HL-60/S4 treated with phorbol 12-myristate 13-acetate at 8.2 ng/mL for 4 days and 3 days (cell line): ENCODE data around the gene POU2AF2.
"Not testable (repeated sequence)": the region's sequence is repeated elsewhere in the genome, so short reads cannot be mapped to it uniquely, and the experiment has no call there.

Experiments used
- in situ Hi-C: fragments of 300-500 bp; cut with MboI; formaldehyde crosslinking; loops from 2 replicates; pipeline ENCODE4 v1.15.0; 2022; ENCODE audit warnings: low sequenced_read_pairs

Gene POU2AF2

GRCh38 chr11:111301004-111301841, 55.7 kb downstream of the POU2AF2 start:
- in situ Hi-C loops, result no loop called here

DNA sequence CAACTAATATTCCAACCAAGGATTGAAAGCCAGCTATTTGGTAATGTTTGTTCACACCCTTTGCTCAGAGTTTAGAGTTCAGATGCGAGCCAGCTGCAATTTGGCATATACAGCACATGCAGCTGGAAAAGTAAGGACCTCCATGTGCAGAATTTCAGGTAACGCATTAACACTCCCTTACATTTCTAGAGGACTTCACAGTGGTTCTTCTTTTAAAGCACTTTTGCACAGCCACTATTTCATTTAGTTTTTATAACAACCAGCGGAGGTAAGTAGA, 56.3 kb downstream of the POU2AF2 start:
- in situ Hi-C loops, result no loop called here

DNA sequence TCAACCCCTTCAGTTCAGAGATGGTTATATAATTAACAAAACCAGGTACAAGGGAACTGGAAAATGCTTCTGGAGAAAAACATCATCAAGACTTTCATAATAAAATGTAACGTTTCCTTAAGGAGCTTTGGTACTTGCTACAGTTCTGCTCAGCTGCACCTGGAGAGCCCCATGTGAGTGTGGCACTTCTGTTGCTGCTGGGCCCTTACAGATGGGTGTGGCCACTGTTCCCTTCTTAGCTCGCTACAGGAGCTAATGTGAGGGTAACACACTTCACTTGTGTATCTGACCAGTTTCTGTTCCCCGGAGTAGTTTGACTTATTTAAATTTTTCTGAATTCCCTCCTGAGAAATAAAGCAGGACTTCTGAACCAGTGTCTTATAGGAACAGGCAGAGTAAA, 56.8 kb downstream of the POU2AF2 start:
- in situ Hi-C loops, result no loop called here

DNA sequence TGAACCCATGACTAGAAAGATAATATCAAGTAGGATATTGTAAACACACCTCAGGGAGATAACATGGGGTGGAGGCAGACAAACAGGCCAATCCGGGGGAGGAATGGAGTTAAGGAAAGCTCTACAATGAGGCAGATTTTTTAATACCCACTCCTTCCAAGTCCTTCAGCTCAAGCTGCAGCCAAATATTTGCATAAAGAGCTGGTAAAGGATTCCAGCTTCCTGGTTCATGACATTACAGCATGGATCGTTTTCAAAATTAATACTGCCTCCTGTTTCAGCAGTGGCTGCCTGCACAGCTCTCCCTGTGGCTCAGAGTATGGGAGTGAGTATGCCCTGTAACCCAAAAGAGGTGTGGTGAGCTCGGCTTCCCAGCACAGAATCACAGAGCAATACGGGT, 57.9 kb downstream of the POU2AF2 start:
- in situ Hi-C loops, result no loop called here

DNA sequence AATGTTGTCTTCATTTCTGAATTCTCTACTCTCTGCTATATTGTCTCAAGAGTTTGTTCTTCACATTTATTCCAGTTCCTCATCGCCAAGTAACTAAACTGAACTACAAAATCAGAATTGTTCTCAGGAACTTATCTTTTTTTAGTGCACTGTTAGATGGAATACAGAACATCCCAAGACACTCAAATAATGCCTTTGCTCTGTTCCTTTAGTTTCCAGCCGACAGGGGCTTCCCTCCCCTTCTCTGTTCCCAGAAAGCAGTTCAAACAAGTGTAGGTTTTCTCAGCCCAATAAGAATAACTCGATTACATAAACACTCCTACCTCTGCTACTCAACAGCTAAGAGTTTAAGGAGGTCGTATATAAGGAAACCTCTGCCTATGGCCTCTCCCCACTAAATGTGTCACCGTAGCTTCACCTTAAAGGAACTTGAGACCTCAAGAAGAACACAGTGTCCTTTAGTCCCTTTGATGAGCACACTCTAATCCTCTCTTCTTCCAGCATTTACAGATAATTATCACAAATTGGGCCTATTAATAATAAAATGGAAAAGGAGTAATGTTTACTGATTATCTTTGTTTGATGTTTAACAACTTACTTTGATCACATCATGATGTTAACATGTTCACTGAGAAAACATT, 59.8 kb downstream of the POU2AF2 start:
- in situ Hi-C loops, result no loop called here

- in situ Hi-C loops, result no loop called here
These were observed 60.4 kb downstream of the POU2AF2 start for GRCh38 chr11:111305876-111306275.

DNA sequence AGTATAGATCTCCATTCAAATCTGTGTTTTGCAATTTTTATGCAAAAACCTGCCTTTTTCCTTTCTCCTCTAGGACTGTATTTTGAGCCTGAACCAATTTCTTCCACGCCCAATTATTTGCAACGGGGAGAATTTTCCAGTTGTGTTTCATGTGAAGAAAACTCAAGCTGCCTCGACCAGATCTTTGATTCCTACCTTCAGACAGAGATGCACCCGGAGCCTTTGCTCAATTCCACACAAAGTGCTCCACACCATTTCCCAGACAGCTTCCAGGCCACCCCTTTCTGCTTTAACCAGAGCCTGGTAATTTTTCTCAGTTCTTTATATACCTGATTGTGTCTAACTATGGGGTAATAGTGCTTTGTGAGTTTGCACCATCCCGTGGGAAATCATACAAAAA, 60.8 kb downstream of the POU2AF2 start:
- in situ Hi-C loops, result no loop called here

DNA sequence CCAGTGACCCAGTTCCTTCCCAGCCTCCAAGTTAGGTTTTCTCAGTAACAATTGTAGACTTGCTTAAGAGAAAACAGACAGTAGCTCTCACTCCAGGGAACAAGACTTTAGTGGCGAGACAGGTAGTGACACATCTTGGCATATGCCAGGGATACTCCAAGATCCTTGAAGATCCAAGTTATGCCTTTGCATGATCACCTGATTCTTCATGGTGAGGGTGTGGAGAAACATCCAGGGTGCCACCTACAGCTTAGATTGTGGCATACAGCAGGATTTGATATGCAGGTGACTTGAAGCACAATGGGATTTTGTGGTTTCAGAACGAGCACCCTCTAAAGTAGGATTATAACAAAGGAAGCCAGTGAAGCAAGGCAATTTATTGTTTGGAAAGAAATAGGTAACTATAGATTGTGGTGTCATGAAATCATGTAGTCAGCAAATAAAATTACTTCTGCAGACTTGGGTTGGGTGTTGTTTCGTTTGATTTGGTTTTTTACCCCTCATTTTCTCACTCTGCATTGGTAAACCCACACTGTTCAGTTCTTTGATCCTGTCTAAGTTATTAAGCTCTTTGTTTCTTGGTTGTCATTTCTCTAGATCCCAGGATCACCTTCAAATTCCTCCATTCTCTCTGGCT, 62.1 kb downstream of the POU2AF2 start:
- in situ Hi-C loops, result no loop called here

- in situ Hi-C loops, result no loop called here
These were observed 62.6 kb downstream of the POU2AF2 start for GRCh38 chr11:111308140-111308539.

GRCh38 chr11:111309215-111309915, 63.8 kb downstream of the POU2AF2 start:
- in situ Hi-C loops, result no loop called here

GRCh38 chr11:111310088-111310487, 64.6 kb downstream of the POU2AF2 start:
- in situ Hi-C loops, result no loop called here

GRCh38 chr11:111310723-111311122, 65.2 kb downstream of the POU2AF2 start:
- in situ Hi-C loops, result no loop called here

GRCh38 chr11:111312076-111312475, 66.6 kb downstream of the POU2AF2 start:
- in situ Hi-C loops, result no loop called here

DNA sequence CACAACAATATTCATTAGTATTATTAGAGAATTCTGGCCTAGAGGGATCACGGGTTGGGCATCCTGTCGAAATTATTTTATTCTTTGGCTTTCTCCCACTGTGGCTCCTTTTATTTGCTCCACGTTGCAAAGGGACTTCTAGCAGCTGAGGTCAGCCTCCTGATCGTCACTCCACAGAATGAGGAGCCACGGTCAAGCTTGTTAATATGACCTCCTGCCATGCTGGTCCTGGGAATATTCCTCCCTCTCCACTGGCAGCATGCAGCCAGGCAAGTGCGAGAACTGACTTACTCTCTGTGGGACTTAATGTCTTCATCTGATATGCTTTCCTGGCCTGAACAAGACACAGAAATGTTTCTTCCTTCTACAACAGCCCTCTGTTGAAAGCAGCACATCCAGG, 73.8 kb downstream of the POU2AF2 start:
- in situ Hi-C loops, result no loop called here

DNA sequence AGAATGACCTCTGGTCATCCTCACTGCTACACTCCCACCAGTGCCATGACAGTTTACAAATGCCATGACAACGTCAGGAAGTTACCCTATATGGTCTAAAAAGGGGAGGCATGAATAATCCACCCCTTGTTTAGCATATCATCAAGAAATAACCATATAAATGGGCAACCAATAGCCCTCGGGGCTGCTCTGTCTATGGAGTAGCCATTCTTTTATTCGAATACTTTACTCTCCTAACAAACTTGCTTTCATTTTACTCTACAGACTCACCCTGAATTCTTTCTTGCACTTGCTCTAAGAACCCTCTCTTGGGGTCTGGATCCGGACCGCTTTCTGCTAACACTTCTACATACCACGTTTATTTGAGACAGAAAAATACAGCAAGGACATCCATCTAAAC, 74.7 kb downstream of the POU2AF2 start:
- in situ Hi-C loops, result not testable (repeated sequence)

- in situ Hi-C loops, result no loop called here
These were observed 75.4 kb downstream of the POU2AF2 start for GRCh38 chr11:111320728-111321568.

DNA sequence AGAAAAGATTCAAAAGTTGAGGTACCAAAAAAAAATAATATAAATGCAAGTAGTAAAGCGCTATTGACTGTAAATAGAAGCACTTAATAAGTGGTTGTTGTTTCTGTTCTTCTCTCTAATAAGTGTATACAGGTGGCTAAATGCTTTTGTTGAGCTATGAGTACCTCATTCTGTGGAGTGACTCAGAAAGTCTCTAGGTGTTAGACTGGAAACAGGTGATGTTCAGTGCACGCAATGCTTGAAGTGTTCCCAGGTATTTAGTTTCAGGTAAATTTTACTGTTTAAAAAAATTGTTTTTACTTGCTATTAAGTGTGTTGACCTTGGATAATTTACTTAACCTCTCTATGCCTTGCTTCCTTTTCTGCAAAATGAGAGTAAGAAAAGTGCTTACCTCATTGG, 77.0 kb downstream of the POU2AF2 start:
- in situ Hi-C loops, result no loop called here

DNA sequence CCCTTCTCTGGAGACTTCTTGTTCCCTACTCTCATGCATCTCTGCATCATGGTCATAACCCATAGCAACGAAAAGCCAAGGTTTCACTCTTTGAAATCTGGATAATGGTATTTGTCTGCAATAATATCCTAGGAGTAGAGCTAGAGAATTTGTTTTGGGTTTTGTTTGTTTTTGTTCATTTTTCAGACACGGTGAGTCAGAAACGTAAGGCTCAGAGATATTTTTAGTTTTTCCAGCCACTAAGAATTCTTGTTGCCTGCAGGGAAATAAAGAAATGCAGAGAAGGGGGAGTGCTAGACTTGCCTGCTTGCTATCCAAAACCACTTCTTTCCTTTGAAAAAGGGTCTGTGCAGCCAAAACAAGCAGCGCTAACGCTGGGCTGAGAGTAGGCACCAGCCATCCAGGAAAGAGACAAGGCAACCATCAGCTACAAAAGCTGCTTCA, 78.8 kb downstream of the POU2AF2 start:
- in situ Hi-C loops, result no loop called here

DNA sequence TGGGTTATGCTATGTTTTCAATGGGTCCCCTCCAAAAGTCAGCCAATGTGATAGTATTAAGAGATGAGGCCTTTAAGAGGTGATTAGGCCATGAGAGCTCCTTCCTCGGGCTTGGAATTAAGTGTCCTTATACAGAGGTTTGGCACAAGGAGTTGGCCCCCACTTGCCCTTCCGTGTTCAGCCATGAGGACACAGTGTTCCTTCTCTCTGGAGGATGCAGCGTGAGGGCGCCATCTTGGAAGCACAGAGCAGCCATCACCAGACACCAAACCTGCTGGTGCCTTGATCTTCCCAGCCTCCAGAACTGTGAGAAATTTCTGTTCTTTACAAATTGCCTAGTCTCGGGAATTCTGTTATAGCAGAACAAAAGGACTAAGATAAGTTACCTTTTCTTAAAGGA, 79.7 kb downstream of the POU2AF2 start:
- in situ Hi-C loops, result no loop called here

DNA sequence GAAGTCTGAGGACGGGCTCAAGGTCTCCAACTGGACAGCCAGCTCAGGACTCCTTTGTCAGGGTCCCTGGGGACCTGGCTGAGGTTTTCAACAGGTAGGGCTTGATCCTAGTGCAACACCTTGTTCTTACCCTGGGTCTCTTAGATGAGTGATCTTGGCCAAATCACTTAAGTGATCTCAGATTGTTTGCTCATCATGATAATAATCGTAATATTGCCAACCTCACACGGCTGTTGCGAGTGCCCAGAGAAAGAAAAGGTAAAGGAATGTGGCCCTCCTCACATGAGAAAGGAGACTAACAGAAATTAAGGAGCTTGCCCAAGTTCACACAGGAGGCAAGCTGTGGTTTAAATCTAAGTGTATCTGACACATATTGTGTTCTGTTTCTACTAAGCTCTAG, 81.3 kb downstream of the POU2AF2 start:
- in situ Hi-C loops, result no loop called here
